Smooth muscle cell (in vitro differentiated cells): Measurements from ENCODE around the gene POLR2F. TPM values are rescaled to one million over a fixed set of nuclear protein-coding genes. Genes with fewer than 3 reads are reported as not detected.
A peak's percentile ranks its signal among the peaks of the same experiment; 100 is the strongest.

Experiments used
- DNase-seq: peaks from one replicate; lab custom pipeline; 2025; ENCODE audit not compliant: unreplicated experiment; lab: John Stamatoyannopoulos, UW
- H2AFZ ChIP-seq: fragments of 200-600 bp; sonication (generic); 2 replicates; pipeline ENCODE4 v1.6.0; 2016; ENCODE audit warnings: antibody characterized with exemption, low read depth, mild to moderate bottlenecking
- H3F3A ChIP-seq: fragments of 200-600 bp; sonication (generic); 2 replicates; pipeline ENCODE4 v1.6.0; 2017; ENCODE audit warnings: antibody characterized with exemption, low read depth
- H3K27ac ChIP-seq: fragments of 200-600 bp; sonication (generic); 2 replicates; pipeline ENCODE4 v1.5.1; 2016; ENCODE audit warnings: low read depth, mild to moderate bottlenecking
- H3K27me3 ChIP-seq: fragments of 200-600 bp; sonication (generic); 2 replicates; pipeline ENCODE4 v1.6.1; 2016; ENCODE audit warnings: low read depth, mild to moderate bottlenecking
- H3K36me3 ChIP-seq: fragments of 200-600 bp; sonication (generic); 2 replicates; pipeline ENCODE4 v1.5.1; 2016; ENCODE audit warnings: low read depth
- H3K4me1 ChIP-seq: fragments of 200-600 bp; sonication (generic); 2 replicates; pipeline ENCODE4 v1.5.1; 2016; ENCODE audit warnings: low read depth
- H3K4me2 ChIP-seq: fragments of 200-600 bp; sonication (generic); 2 replicates; pipeline ENCODE4 v1.6.0; 2016; ENCODE audit warnings: mild to moderate bottlenecking
- H3K4me3 ChIP-seq: fragments of 200-600 bp; sonication (generic); 2 replicates; pipeline ENCODE4 v1.5.1; 2016; ENCODE audit warnings: mild to moderate bottlenecking
- H3K79me2 ChIP-seq: fragments of 200-600 bp; sonication (generic); 2 replicates; pipeline ENCODE4 v1.6.0; 2016; ENCODE audit warnings: low read depth, mild to moderate bottlenecking
- H3K9ac ChIP-seq: fragments of 200-600 bp; sonication (generic); 2 replicates; pipeline ENCODE4 v1.6.0; 2016; ENCODE audit warnings: low read depth
- H3K9me3 ChIP-seq: fragments of 200-600 bp; sonication (generic); replicated peaks from 2 replicates; pipeline ENCODE4 v1.5.1; 2016; ENCODE audit warnings: low read depth
- H4K20me1 ChIP-seq: fragments of 200-600 bp; sonication (generic); 2 replicates; pipeline ENCODE4 v1.6.0; 2016; ENCODE audit warnings: low read depth
- whole genome bisulfite sequencing: methylation state at CpG from one replicate; pipeline ENCODE4 v1.1.7; 2016; ENCODE audit warnings: low lambda C conversion rate; 5-methylcytosine and 5-hydroxymethylcytosine counted together
- polyA plus RNA-seq: library from polyadenylated mRNA; unstranded; fragments of >200 nt; fragmentation: Nextera tagmentation; extraction: Ambion mirVana; gene quantifications from 2 replicates; pipeline ENCODE4 v1.2.1, GENCODE V29; 2016
- total RNA-seq: library from RNA; depleted of rRNA; stranded (reverse); fragments of >200 nt; gene quantifications from 2 replicates; pipeline ENCODE4 v1.2.3, GENCODE V29; 2014
- TF ChIP-seq, protein P1 (sequence below): fragments of 200-600 bp; sonication (generic); IDR thresholded peaks from 2 replicates; pipeline ENCODE4 v1.5.1; 2017; ENCODE audit warnings: borderline replicate concordance, mild to moderate bottlenecking, antibody characterized with exemption; ENCODE audit not compliant: insufficient read depth, poor library complexity, severe bottlenecking

The POLR2F gene
- total and polyA plus RNA-seq, 2 experiments from 2014 or later = 29.0 to 138 TPM

GRCh38 chr22:37982938-37983859 is 29.7 kb downstream of the POLR2F start:
- Histone ChIP-seq H3K36me3 (no peaks in the 10 kb centered on the region), H3K27me3 (peaks cover 43% of the 10 kb centered on the region), H3K9me3 (no peaks in the 10 kb centered on the region), H3F3A (no peaks in the 10 kb centered on the region), H2AFZ (no peak overlapping the region), H3K9ac (no peak overlapping the region), H3K27ac (no peak overlapping the region), H3K4me2 (peak overlapping the region; percentile 18), H4K20me1 (peaks cover 34% of the 10 kb centered on the region), H3K4me3 (no peak overlapping the region), H3K4me1 (peaks cover 9% of the 10 kb centered on the region), H3K79me2 (no peaks in the 10 kb centered on the region)
- TF ChIP-seq, protein P1, sequence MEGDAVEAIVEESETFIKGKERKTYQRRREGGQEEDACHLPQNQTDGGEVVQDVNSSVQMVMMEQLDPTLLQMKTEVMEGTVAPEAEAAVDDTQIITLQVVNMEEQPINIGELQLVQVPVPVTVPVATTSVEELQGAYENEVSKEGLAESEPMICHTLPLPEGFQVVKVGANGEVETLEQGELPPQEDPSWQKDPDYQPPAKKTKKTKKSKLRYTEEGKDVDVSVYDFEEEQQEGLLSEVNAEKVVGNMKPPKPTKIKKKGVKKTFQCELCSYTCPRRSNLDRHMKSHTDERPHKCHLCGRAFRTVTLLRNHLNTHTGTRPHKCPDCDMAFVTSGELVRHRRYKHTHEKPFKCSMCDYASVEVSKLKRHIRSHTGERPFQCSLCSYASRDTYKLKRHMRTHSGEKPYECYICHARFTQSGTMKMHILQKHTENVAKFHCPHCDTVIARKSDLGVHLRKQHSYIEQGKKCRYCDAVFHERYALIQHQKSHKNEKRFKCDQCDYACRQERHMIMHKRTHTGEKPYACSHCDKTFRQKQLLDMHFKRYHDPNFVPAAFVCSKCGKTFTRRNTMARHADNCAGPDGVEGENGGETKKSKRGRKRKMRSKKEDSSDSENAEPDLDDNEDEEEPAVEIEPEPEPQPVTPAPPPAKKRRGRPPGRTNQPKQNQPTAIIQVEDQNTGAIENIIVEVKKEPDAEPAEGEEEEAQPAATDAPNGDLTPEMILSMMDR = peak; percentile 57
- 12% methylated on average over 76 of the region's 84 CpGs for WGBS
- DNase-seq = no peak

DNA sequence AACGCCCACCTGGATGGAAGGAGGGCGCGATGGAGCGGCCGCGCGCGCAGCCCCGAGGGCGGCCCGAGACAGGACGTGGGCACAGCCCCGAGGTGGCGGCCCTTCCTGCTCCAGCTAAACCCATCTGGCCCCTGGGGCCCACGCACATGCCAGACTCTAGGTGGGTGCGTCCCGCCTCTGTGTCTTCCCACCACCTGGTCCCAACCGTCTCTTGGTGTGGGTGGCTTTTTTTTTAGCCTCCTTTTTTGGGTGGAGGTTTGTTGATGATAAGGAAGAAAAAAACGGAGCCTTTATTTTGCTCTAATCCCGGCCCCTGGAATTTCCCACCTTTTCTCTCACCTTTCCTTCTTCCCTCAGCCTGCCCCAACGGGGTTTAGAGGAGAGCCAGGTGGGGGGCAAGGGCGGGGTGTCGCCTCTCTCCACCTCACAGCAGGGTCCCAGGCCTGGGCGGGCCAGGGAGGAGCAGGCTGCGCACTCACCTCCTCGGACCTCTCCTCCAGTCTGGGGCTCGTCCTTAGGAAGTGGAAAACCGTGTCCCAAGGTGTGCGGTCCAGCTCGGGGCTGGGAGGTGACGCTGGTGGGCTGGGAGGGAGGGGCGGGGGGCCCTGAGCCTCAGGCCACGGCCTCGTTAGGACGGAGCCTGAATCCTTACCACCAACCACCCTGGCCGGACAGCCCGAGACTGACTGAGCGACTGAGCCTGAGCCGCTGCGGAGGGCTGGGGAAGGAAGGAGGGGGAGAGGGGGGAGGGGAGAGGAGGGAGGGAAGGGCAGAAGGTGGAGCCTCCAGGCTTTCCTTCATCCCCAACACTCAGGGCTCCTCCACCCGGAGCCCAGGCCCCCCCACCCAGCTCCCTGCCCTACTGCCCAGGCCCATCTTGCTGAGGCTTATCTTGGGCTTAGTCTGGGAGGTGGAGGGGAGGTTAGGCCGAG is 30.6 kb downstream of the POLR2F start, which contains the start of gene SOX10:
Gene SOX10, minus strand, starts transcription at position 696 of the 932 bp plus-strand sequence. CDS start 771 bp downstream, outside the sequence.
- peaks cover 9% of the 10 kb centered on the region for H3K4me1 ChIP-seq
- H4K20me1 ChIP-seq = peaks cover 34% of the 10 kb centered on the region
- no peak within 1 kb of the TSS for H3K4me3 ChIP-seq
- peaks cover 43% of the 10 kb centered on the region for H3K27me3 ChIP-seq
- no peak within 1 kb of the TSS for H3K9ac ChIP-seq
- H3K79me2 ChIP-seq = no peaks in the 10 kb centered on the region
- peak within 1 kb of the TSS; percentile 18 for H3K4me2 ChIP-seq
- TF ChIP-seq, protein P1 = no peak
- no peak for DNase-seq
- no peaks in the 10 kb centered on the region for H3K9me3 ChIP-seq
- H2AFZ ChIP-seq = no peak within 1 kb of the TSS
- no peaks in the 10 kb centered on the region for H3K36me3 ChIP-seq
- no peak within 1 kb of the TSS for H3K27ac ChIP-seq
- WGBS = 17% methylated on average over 34 of the region's 42 CpGs
- H3F3A ChIP-seq = no peaks in the 10 kb centered on the region

- DNase-seq = no peak
- no peak overlapping the region for H2AFZ ChIP-seq
- no peak overlapping the region for H3K9ac ChIP-seq
- H4K20me1 ChIP-seq = peaks cover 34% of the 10 kb centered on the region
- H3K9me3 ChIP-seq = no peaks in the 10 kb centered on the region
- TF ChIP-seq, protein P1 = no peak
- H3K4me2 ChIP-seq = no peak overlapping the region
- no peaks in the 10 kb centered on the region for H3K36me3 ChIP-seq
- H3K4me1 ChIP-seq = peaks cover 2% of the 10 kb centered on the region
- no peaks in the 10 kb centered on the region for H3F3A ChIP-seq
- 92% methylated on average over 8 of the region's 9 CpGs for whole genome bisulfite sequencing
- H3K4me3 ChIP-seq = no peak overlapping the region
- H3K27me3 ChIP-seq = peaks cover 43% of the 10 kb centered on the region
- H3K27ac ChIP-seq = no peak overlapping the region
- no peaks in the 10 kb centered on the region for H3K79me2 ChIP-seq
Observed at GRCh38 chr22:37985050-37985585, 31.6 kb downstream of the POLR2F start.
